GM18858 (cell line): ENCODE measurements around the gene PTPRN2.
"Not testable (repeated sequence)": the region's sequence is repeated elsewhere in the genome, so short reads cannot be mapped to it uniquely, and the experiment has no call there.

Experiments used
- ATAC-seq: cut with Tn5 transposase; IDR thresholded peaks from one replicate; pipeline ENCODE4 v1.9.1; 2021; ENCODE audit not compliant: unreplicated experiment

The PTPRN2 gene

GRCh38 chr7:157707983-157708918 lies 879.4 kb downstream of the PTPRN2 start:
- no peak for ATAC-seq

GRCh38 chr7:157704365-157704764 lies 883.3 kb downstream of the PTPRN2 start:
- ATAC-seq, result no peak

GRCh38 chr7:157703534-157704195 lies 884.0 kb downstream of the PTPRN2 start:
- ATAC-seq, result no peak

GRCh38 chr7:157703131-157703530 lies 884.5 kb downstream of the PTPRN2 start:
- no peak for ATAC-seq

DNA sequence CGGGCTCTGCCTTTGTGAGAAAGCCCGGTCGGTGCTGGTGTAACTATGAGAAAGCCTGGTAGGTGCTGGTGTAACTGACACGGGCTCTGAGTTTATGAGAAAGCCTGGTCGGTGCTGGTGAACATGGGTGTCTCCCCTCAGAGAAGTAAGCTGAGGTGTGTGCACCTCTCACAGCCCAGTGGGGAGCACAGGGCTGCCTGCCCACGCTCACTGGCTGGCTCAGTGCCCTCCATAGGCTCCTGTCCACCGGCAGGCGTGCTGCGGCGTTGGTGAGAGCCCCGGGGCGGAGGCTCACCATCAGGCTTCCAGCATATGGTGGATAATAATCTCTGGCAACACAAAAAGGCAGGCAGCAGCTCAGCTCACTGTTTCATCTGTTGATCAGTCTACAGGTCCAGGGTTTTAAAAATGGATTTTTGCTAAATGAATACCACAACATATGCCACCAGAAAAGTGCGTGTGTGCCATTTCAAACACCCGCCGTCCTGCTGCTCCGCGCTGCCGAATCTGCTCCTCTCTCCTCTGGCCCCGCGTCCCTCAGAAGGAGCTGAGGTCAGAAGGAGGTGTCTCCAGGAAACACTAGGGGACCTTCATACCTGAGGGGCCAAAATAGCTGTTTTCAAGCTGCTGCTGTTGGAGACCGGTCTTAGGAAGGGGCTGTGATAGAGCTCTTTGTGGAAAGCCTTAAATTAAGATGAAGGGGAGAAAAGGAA lies 885.2 kb downstream of the PTPRN2 start:
- ATAC-seq, result no peak

GRCh38 chr7:157701395-157702180 lies 886.0 kb downstream of the PTPRN2 start:
- not testable (repeated sequence) for ATAC-seq

DNA sequence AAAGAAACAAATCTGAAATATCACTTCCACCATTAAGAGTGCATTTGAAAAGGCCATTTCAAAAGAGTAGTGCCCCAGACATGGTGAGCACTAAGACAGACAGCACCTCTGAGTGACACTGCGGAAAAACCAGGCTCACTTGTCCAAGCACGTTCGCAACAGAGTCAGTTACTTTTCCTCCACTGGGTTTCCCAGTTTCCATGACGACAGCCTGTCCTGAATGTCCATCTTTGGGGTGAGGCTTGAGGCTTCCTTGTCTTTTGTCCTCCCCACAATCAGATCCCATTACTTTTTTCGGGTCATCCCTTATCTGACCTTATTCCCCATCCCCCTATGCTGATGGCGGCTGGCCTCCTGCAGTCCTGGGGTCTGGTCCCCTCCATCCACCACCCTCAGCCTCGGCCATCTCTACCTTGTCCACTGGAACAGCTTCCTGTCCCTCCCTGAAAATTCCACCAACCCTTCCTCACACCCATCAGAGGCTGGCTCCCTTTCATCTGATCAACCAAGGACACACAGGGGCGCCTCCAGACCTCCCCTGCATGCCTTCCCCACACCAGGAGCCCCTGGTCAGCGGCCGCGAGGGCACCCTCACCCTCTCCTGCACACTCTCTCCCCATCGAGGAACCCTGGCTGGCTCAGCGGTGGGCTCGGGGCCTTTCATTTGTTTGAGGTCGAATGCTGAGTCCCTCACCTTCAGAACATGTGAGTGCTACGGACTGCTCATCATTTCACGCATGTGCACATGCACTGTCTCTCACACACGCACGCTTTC lies 887.2 kb downstream of the PTPRN2 start:
- no peak for ATAC-seq

- ATAC-seq, result no peak
Observed at GRCh38 chr7:157699357-157700013, 888.1 kb downstream of the PTPRN2 start.

DNA sequence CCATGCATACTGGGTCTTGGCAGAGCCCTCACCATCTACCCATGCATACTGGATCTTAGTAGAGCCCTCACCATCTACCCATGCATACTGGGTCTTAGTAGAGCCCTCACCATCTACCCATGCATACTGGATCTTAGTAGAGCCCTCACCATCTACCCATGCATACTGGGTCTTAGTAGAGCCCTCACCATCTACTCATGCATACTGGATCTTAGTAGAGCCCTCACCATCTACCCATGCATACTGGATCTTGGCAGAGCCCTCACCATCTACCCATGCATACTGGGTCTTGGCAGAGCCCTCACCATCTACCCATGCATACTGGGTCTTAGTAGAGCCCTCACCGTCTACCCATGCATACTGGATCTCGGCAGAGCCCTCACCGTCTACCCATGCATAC lies 890.3 kb downstream of the PTPRN2 start:
- not testable (repeated sequence) for ATAC-seq

DNA sequence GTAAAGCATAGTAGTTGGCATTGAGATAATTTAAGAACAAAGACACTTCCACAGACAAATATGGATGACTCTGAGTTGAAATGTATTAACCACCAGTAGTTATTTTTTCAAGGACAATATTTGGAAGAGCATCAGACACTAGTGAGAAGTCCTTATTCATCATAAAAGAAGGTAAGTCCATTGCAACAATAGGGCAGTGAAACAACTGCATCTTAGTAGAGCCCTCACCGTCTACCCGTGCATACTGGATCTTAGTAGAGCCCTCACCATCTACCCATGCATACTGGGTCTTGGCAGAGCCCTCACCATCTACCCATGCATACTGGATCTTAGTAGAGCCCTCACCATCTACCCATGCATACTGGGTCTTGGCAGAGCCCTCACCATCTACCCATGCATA lies 892.0 kb downstream of the PTPRN2 start:
- ATAC-seq, result not testable (repeated sequence)

DNA sequence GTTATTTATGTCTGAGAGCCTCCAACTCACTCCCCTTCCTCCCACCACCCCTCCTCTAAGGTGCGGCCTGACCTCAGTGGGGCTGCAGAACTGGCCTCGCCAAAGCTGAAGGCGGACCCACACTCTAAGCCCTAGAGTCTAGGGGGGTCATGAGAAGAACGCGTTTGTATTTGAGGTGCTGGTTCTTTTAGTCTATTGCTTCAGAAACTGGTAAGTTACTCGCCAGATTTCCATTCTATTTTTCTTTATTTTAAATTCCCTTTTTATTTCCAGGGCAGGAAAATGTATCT lies 893.3 kb downstream of the PTPRN2 start:
- no peak for ATAC-seq

DNA sequence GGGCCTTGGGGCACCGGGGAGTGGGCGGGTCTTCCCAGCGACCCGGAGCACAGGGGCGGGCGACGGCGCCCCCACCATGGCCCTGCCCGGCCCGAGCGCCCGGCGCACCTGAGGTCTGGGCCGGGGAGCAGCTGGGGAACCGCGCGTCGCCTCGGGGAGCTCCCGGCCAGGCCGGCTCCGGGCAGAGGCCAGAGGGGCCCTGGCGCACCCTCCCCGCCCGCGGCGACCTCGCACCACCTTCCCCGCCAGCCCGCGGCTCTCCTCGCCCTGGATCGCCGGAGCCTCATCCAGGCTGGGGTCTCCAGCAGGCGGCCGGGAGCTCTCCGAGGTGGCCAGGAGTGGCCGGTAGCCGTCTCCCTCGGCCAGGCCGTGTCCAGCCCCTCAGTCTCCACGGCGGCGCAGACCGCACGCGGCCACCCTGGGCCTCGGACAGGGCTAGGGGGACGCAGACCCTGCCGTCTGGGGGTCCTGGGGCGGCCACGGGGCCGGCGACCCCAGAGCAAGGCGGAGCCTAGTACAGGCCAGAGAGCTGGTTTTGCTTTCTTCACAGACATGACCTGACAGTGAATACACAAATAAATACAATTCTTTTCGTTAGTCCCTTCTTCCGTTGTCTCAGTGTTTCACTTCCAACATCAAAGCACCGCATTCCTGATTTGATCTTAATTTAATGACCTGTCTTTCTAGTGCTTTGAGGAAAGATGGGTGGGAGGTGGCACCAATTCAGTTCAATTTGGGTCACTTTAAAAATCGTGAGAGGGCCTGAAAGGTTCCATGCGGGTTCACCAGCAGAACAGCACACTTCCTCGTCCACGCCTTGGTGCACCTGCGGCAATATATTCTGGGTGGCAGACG lies 893.9 kb downstream of the PTPRN2 start:
- ATAC-seq, result no peak

- ATAC-seq, result no peak
Observed at GRCh38 chr7:157693071-157693520, 894.5 kb downstream of the PTPRN2 start.

DNA sequence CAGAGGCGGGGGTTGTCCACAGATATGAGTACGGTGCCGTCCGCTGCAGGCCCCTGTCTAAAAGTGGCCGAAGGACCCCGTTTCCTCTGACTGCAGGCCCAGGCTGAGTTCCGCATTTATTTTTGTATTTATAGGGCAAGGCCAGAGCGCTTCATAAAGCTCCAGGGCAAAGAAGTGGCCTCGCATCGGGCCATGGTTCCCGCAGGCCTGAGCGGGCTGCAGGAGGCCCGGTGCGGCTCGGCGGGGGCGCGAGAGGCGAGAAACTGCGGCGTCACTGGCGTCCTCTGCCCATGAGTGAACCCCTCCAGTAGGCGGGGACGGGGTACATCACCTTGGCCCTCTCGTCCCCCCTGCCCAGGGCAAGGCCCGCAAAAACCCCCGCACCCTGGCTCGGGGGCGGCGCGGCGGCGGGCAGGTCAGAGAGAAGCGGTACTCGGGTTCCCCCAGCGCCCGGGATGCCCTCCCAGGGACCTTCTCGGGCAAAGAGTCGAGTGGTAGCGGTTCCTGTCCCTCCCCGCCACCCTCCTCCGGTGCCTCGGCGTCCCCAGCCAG lies 895.1 kb downstream of the PTPRN2 start:
- no peak for ATAC-seq

- no peak for ATAC-seq
Observed at GRCh38 chr7:157691586-157692459, 895.8 kb downstream of the PTPRN2 start.

GRCh38 chr7:157690833-157691585 lies 896.6 kb downstream of the PTPRN2 start:
- ATAC-seq, result no peak
